MM.1S (cell line): ENCODE measurements around the gene IL1RAP.

Experiments
- EZH2 ChIP-seq: fragments of 300-600 bp; sonication (generic); optimal IDR thresholded peaks from 2 replicates; pipeline ENCODE3; 2017; ENCODE audit warnings: low read depth, mild to moderate bottlenecking, antibody characterized with exemption, low read length, mixed read lengths
- EZH2phosphoT487 ChIP-seq: fragments of 300-600 bp; sonication (generic); IDR thresholded peaks from 2 replicates; pipeline ENCODE4 v1.6.1; 2018; ENCODE audit warnings: antibody characterized with exemption, low read length
- TF ChIP-seq, protein P1 (sequence below): fragments of 300-600 bp; sonication (generic); IDR thresholded peaks from 2 replicates; pipeline ENCODE4 v1.5.1; 2016; ENCODE audit warnings: antibody characterized with exemption, low read length, mixed read lengths

DNA sequence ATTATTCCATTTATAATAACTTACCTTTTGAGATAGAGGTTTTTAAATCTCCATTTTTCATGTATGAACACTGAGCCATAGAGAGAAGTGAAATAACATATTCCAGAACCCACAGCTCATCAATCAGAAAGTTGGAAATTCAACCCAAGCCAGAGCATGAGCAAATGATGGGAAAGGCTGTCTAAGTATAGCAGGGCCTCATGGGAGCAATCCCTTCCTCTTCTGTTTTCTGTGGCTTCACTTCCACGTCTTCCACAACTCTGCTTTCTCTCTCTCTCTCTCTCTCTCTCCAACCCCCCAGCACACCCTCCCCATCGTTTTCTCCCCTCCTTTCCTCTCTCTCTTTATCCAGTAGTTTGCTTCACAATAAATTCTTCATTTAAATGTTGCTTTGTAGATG is 14.8 kb upstream of the IL1RAP start:
- TF ChIP-seq, protein P1, sequence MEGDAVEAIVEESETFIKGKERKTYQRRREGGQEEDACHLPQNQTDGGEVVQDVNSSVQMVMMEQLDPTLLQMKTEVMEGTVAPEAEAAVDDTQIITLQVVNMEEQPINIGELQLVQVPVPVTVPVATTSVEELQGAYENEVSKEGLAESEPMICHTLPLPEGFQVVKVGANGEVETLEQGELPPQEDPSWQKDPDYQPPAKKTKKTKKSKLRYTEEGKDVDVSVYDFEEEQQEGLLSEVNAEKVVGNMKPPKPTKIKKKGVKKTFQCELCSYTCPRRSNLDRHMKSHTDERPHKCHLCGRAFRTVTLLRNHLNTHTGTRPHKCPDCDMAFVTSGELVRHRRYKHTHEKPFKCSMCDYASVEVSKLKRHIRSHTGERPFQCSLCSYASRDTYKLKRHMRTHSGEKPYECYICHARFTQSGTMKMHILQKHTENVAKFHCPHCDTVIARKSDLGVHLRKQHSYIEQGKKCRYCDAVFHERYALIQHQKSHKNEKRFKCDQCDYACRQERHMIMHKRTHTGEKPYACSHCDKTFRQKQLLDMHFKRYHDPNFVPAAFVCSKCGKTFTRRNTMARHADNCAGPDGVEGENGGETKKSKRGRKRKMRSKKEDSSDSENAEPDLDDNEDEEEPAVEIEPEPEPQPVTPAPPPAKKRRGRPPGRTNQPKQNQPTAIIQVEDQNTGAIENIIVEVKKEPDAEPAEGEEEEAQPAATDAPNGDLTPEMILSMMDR = no peak
- no peak for TF ChIP-seq EZH2
- no peak for TF ChIP-seq EZH2phosphoT487
